Left lung (tissue), 10 donors: ENCODE measurements around the gene IL16. TPM values are rescaled to one million over a fixed set of nuclear protein-coding genes. Genes with fewer than 3 reads are reported as not detected.

Source experiments
- ATAC-seq: fragments of 200-7000 bp; cut with Tn5 transposase; one replicate; pipeline ENCODE4 v1.9.1; 2020; ENCODE audit warnings: moderate library complexity
- DNase-seq, 4 donors: peaks; one replicate each; pipeline ENCODE4 v3.0.0-alpha.2; 2013 to 2020
- H3K27ac ChIP-seq, 2 donors: fragments of 200-600 bp; sonication (generic) in 1 of 2; one replicate each; pipeline versions ENCODE4 v1.5.0 to v1.8.0; 2020 to 2021
- H3K27me3 ChIP-seq, 2 donors: fragments of 200-600 bp; sonication (generic) in 1 of 2; one replicate each; pipeline versions ENCODE4 v1.5.0 to v1.8.0; 2020 to 2021
- H3K36me3 ChIP-seq, 2 donors: fragments of 200-600 bp; sonication (generic) in 1 of 2; one replicate each; pipeline versions ENCODE4 v1.5.0 to v1.8.0; 2020 to 2021
- H3K4me1 ChIP-seq, 2 donors: fragments of 200-600 bp; one replicate each; pipeline ENCODE4 v1.8.0; 2021
- H3K4me3 ChIP-seq, 2 donors: fragments of 200-600 bp; sonication (generic) in 1 of 2; one replicate each; pipeline versions ENCODE4 v1.5.0 to v1.8.0; 2020 to 2021; ENCODE audit warnings: mild to moderate bottlenecking in 1 of 2
- H3K9me3 ChIP-seq, 2 donors: fragments of 200-600 bp; sonication (generic) in 1 of 2; one replicate each; pipeline versions ENCODE4 v1.5.0 to v1.8.0; 2020 to 2021
- intact Hi-C, 2 donors: fragments of 100-400 bp; cut with DNase I; formaldehyde crosslinking; loops; one replicate each; pipeline versions ENCODE4 v1.11.2 to v1.14.2; 2022
- polyA plus RNA-seq, 6 donors: library from polyadenylated mRNA; unstranded; fragments of 120-200 nt; gene quantifications; one replicate each; pipeline ENCODE4 v1.2.1, GENCODE V29; 2013; ENCODE audit not compliant: insufficient read length in 6 of 6
- total RNA-seq, 2 donors: library from RNA; stranded (reverse); fragmentation: NEBNext Ultra II Directional; extraction: Animal tissue kit (Norgen Biotek cat#: 25700); gene quantifications; one replicate each; pipeline ENCODE4 v1.2.1, GENCODE V29; 2021
- TF ChIP-seq, protein P1 (sequence below), 2 donors: fragments of 200-600 bp; sonication (generic) in 1 of 2; IDR thresholded peaks; one replicate each; pipeline versions ENCODE4 v1.5.0 to v1.8.0; 2021; ENCODE audit warnings: antibody characterized with exemption in 2 of 2
- donor health status: DM: no; HTN: yes; CAD: no.
- donor health status: DM: no; HTN: no; CAD: no.

Gene IL16
- total and polyA plus RNA-seq, 8 donors: 11.4 to 34.3 (median 14.9) TPM

DNA sequence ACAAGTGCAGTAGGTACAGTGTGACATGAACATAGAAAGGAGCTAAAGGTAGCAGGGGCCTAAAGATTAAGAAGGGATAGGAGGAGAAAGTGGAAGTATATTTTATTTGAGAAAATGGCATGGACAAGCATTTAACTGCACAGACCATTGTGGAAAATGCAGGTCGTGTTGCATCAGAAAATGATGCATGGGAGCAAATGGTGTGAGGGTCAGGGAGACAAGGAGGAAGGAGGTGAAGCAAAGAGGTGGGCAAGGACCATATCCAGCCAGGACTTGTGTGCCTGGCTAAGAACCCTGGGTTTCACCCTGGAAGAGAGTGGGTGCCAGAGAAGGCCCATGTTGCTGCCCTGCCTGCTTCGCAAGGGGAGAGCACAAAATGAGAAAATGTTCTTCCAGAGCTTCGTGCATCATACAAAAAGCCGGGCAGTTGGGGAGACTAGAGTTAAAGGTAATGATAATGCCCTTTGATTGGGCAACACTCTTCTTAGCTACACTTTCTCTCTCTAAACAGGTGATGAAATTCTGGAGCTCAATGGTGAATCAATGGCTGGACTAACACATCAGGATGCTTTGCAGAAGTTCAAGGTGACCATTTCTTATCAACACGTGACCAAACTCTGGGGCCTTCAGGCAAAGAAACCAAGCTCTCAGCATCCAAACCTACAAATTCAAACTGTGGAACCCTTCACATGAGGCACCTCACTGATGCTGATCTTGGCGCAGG lies 81.8 kb downstream of the IL16 start:
- Histone ChIP-seq H3K36me3 (peaks cover 0 to 3% of the 10 kb centered on the region in 2 donors), H3K4me3 (no peak overlapping the region), H3K9me3 (peaks cover 0 to 8% of the 10 kb centered on the region in 2 donors), H3K27me3 (no peaks in the 10 kb centered on the region), H3K4me1 (peaks cover 3 to 5% of the 10 kb centered on the region in 2 donors), H3K27ac (no peak overlapping the region)
- no peak for ATAC-seq
- intact Hi-C loops: loop anchor here (5.0 to 10.0 kb wide), 2 partner anchors 59 to 116 kb away; no protein-coding TSS in a partner anchor
- TF ChIP-seq, protein P1, sequence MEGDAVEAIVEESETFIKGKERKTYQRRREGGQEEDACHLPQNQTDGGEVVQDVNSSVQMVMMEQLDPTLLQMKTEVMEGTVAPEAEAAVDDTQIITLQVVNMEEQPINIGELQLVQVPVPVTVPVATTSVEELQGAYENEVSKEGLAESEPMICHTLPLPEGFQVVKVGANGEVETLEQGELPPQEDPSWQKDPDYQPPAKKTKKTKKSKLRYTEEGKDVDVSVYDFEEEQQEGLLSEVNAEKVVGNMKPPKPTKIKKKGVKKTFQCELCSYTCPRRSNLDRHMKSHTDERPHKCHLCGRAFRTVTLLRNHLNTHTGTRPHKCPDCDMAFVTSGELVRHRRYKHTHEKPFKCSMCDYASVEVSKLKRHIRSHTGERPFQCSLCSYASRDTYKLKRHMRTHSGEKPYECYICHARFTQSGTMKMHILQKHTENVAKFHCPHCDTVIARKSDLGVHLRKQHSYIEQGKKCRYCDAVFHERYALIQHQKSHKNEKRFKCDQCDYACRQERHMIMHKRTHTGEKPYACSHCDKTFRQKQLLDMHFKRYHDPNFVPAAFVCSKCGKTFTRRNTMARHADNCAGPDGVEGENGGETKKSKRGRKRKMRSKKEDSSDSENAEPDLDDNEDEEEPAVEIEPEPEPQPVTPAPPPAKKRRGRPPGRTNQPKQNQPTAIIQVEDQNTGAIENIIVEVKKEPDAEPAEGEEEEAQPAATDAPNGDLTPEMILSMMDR (IDR thresholded peaks at IDR 0.05): no peak
- no peak for DNase-seq

DNA sequence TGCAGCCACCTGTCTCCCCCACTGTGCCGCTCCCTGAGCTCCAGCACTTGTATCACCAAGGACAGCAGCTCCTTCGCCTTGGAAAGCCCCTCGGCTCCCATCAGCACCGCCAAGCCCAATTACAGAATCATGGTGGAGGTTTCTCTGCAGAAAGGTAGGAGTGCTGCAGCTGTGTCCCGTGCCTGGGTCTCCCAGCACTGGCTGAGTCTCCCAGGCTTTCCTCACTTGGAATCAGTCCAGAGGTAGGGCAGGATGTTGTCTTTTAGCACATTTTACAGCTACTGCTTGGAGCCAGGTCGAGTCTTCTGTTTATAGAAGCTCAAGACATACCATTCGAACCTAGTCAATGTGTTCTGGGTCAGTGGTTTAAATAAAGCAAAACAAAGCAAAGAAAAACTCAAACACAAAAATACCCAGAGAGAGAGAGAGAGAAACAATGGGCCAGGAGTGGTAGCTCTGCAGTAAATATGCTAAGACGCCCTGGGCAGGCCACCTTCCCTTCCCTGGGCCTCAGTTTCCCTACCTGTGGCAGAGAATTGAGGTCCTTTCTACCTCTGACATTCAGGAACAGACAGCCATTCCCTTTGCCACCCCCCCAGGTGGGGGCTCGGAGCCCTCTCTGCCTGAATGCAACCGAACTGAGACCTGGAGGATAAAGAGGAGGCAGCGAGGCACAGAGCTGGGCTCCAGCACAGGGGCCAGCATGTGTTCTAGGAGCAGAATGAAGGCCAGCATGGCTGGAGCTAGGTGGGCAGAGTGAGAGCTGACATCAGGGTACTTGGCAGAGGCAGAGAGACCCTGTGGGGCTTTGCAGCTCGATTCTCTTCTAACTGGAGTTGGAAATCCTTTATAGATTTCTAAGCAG lies 83.2 kb downstream of the IL16 start:
- ATAC-seq: no peak
- H3K4me3 ChIP-seq: no peak overlapping the region
- no peaks in the 10 kb centered on the region for H3K27me3 ChIP-seq
- no peak for DNase-seq
- intact Hi-C loops: loop anchor here (5.0 to 10.0 kb wide), 2 partner anchors 57 to 115 kb away; no protein-coding TSS in a partner anchor
- H3K36me3 ChIP-seq: peaks cover 0 to 3% of the 10 kb centered on the region in 2 donors
- peaks cover 0 to 8% of the 10 kb centered on the region in 2 donors for H3K9me3 ChIP-seq
- H3K27ac ChIP-seq: no peak overlapping the region
- TF ChIP-seq, protein P1 (IDR thresholded peaks at IDR 0.05): no peak
- H3K4me1 ChIP-seq: peaks cover under 1 to 1% of the 10 kb centered on the region in 2 donors

DNA sequence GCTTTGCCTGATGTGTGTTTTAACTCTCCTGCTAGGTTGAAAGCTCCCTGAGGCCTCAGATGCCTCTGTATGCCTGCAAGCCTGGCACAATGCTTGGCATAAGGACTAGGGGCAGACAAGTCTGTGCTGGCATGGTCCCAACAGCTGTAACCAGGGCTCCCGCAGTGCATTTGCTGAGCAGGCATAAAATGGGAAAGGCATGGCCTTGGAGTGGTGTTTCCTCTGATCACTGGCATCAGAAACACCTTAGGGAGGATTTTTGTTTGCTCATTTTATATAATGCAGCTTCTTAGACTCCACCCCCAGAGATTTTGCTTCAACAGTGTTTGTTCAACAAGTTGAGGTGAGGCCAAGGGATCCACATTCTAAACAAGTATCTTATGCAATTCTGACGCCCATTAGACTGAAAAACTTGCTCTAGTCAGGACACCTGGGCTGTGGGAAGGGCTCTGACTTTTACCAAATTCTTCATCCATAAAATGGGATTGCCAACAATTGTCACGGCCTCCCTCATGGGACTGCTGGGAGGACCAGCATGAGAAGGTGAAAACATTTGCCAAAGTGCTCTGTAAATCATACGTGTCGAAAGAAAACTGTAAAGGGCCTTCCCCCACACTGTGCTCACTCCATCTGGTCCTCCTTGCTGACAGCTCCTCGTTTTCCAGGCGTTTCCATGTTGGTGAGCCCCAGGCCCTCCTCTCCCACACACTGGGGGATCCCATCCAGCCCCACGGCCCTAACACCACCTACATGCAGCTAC lies 84.2 kb downstream of the IL16 start:
- H3K9me3 ChIP-seq: peaks cover 0 to 8% of the 10 kb centered on the region in 2 donors
- ATAC-seq: no peak
- intact Hi-C loops: no loop called here
- H3K27me3 ChIP-seq: no peaks in the 10 kb centered on the region
- H3K27ac ChIP-seq: no peak overlapping the region
- peaks cover 0 to 3% of the 10 kb centered on the region in 2 donors for H3K36me3 ChIP-seq
- DNase-seq: no peak
- H3K4me3 ChIP-seq: no peak overlapping the region
- H3K4me1 ChIP-seq: peaks cover 0 to 2% of the 10 kb centered on the region in 2 donors
- TF ChIP-seq, protein P1 (IDR thresholded peaks at IDR 0.05): no peak

DNA sequence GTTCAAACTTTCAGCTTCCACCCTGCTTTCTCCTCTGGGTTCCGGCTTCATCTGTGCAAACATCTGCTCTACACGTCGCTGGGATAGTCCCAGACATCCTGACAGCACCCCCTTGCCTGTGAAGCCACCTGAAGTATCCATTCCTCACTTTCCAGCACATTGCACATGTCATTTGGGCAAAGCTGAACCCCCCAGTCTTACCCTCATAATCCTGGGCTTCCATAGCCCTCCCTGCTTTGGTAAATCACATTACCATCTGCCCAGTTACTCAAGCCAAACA lies 84.7 kb downstream of the IL16 start:
- DNase-seq (no peak), ATAC-seq (no peak)
- Histone ChIP-seq H3K4me1 (peaks cover 0 to 7% of the 10 kb centered on the region in 2 donors), H3K27me3 (no peaks in the 10 kb centered on the region), H3K4me3 (no peak overlapping the region), H3K27ac (no peak overlapping the region), H3K9me3 (peaks cover 0 to 8% of the 10 kb centered on the region in 2 donors), H3K36me3 (peaks cover 0 to 3% of the 10 kb centered on the region in 2 donors)
- TF ChIP-seq, protein P1 (IDR thresholded peaks at IDR 0.05): no peak
- intact Hi-C loops: no loop called here
